Germinal center (tissue), 1 donor: Measurements from ENCODE around the gene ITCH.
"Not testable (repeated sequence)": the region's sequence is repeated elsewhere in the genome, so short reads cannot be mapped to it uniquely, and the experiment has no call there.

Experiments used
- DNase-seq: peaks from one replicate; pipeline ENCODE4 v3.0.0; 2012; ENCODE audit warnings: mixed read lengths, low spot score

Gene ITCH

GRCh38 chr20:34461779-34462087, 98.7 kb downstream of the ITCH start:
- DNase-seq: no peak

GRCh38 chr20:34468951-34469350, 105.9 kb downstream of the ITCH start:
- DNase-seq: no peak

GRCh38 chr20:34472246-34472925, 109.3 kb downstream of the ITCH start:
- no peak for DNase-seq

- no peak for DNase-seq
Observed at GRCh38 chr20:34473262-34473883, 110.3 kb downstream of the ITCH start.

GRCh38 chr20:34475979-34476736, 113.1 kb downstream of the ITCH start:
- peak; percentile 51 for DNase-seq

- DNase-seq: no peak
Observed at GRCh38 chr20:34479627-34480026, 116.6 kb downstream of the ITCH start.

GRCh38 chr20:34482154-34482553, 119.1 kb downstream of the ITCH start:
- DNase-seq: not testable (repeated sequence)

GRCh38 chr20:34483585-34484220, 120.6 kb downstream of the ITCH start:
- DNase-seq: not testable (repeated sequence)

- DNase-seq: no peak
Observed at GRCh38 chr20:34485068-34485634, 122.1 kb downstream of the ITCH start.

GRCh38 chr20:34491226-34491931, 128.3 kb downstream of the ITCH start:
- no peak for DNase-seq

GRCh38 chr20:34491932-34492509, 128.9 kb downstream of the ITCH start:
- DNase-seq: no peak

- no peak for DNase-seq
Observed at GRCh38 chr20:34493646-34494045, 130.6 kb downstream of the ITCH start.

- no peak for DNase-seq
Observed at GRCh38 chr20:34495307-34495706, 132.2 kb downstream of the ITCH start.

- DNase-seq: no peak
Observed at GRCh38 chr20:34495916-34496315, 132.8 kb downstream of the ITCH start.

- not testable (repeated sequence) for DNase-seq
Observed at GRCh38 chr20:34497596-34497995, 134.5 kb downstream of the ITCH start.

GRCh38 chr20:34500823-34501222, 137.8 kb downstream of the ITCH start:
- no peak for DNase-seq

GRCh38 chr20:34506480-34506879, 143.4 kb downstream of the ITCH start:
- no peak for DNase-seq

- no peak for DNase-seq
Observed at GRCh38 chr20:34507702-34508413, 144.8 kb downstream of the ITCH start.

GRCh38 chr20:34510575-34510974, 147.5 kb downstream of the ITCH start:
- DNase-seq: no peak

GRCh38 chr20:34511891-34512265, 148.8 kb downstream of the ITCH start:
- no peak for DNase-seq
